Adrenal gland (tissue), 5 donors: ENCODE measurements around the gene CCDC177.

Experiments used
- POLR2A ChIP-seq, 2 donors: fragments of 450-650 bp; IDR thresholded peaks; one replicate each; pipeline ENCODE4 v1.6.1; 2017; ENCODE audit warnings: antibody characterized with exemption in 2 of 2, mild to moderate bottlenecking in 2 of 2, moderate library complexity in 1 of 2
- TF ChIP-seq, protein P1 (sequence below), 6 experiments: fragments of 450-650 bp in 4 of 6; fragments of 200-600 bp in 2 of 6; sonication (generic) in 1 of 6; IDR thresholded peaks; 1 replicate in 5 of 6; 2 replicates in 1 of 6; pipeline versions ENCODE4 v1.5.1 to v1.8.0; 2016 to 2021; ENCODE audit warnings: antibody characterized with exemption in 6 of 6, mild to moderate bottlenecking in 2 of 6, moderate library complexity in 1 of 6
- donor health status: DM: no; HTN: no; CAD: no.

GRCh38 chr14:69572841-69573135 is 1.9 kb downstream of the CCDC177 start:
- no peak for TF ChIP-seq POLR2A (IDR thresholded peaks at IDR 0.05)
- TF ChIP-seq, protein P1, sequence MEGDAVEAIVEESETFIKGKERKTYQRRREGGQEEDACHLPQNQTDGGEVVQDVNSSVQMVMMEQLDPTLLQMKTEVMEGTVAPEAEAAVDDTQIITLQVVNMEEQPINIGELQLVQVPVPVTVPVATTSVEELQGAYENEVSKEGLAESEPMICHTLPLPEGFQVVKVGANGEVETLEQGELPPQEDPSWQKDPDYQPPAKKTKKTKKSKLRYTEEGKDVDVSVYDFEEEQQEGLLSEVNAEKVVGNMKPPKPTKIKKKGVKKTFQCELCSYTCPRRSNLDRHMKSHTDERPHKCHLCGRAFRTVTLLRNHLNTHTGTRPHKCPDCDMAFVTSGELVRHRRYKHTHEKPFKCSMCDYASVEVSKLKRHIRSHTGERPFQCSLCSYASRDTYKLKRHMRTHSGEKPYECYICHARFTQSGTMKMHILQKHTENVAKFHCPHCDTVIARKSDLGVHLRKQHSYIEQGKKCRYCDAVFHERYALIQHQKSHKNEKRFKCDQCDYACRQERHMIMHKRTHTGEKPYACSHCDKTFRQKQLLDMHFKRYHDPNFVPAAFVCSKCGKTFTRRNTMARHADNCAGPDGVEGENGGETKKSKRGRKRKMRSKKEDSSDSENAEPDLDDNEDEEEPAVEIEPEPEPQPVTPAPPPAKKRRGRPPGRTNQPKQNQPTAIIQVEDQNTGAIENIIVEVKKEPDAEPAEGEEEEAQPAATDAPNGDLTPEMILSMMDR (IDR thresholded peaks at IDR 0.05), result no peak
